ENCODE measurements around the gene MMGT1. TPM values are rescaled to one million over a fixed set of nuclear protein-coding genes. Genes with fewer than 3 reads are reported as not detected.

MMGT1 gene
- total RNA-seq, 5 donors from 2014 or later (not counting 1 experiment from before 2014, with no cell fraction given): 21.1 to 27.7 (median 23.5) TPM

GRCh38 chrX:135981668-135982067, 7.9 kb upstream of the MMGT1 start:
- DNase-seq: no peak
- no peaks in the 10 kb centered on the region for H3K27me3 ChIP-seq (replicated peaks in 1 of 2; ENCODE audit: control insufficient read depth in 2 of 2, extremely low read depth in 1 of 2, insufficient read depth in 2 of 2, low read length in 1 of 2)
- peaks cover 42 to 65% (median 50%) of the 10 kb centered on the region in 3 donors for H3K4me1 Mint-ChIP-seq
- H3K27me3 Mint-ChIP-seq: peaks cover 0 to 15% of the 10 kb centered on the region in 2 donors
- CTCF ChIA-PET: no interaction called here
- H3K9me3 ChIP-seq: no peaks in the 10 kb centered on the region
- H3K4me3 Mint-ChIP-seq: no peak overlapping the region
- H3K36me3 ChIP-seq (ENCODE audit: control insufficient read depth in 2 of 2, extremely low read depth in 1 of 2, insufficient read depth in 1 of 2, low read length in 1 of 2): no peaks in the 10 kb centered on the region
- H3K27ac ChIP-seq (ENCODE audit: low read length): no peak overlapping the region
- H3K36me3 Mint-ChIP-seq: no peaks in the 10 kb centered on the region
- POLR2A ChIA-PET: no interaction called here
- H3K4me3 ChIP-seq (ENCODE audit: control insufficient read depth in 1 of 2, extremely low read depth in 1 of 2, low read length in 1 of 2): no peak overlapping the region
- ATAC-seq (replicated peaks in 1 of 4): no peak
- peak overlapping the region; percentile 53 to 67 for H3K27ac Mint-ChIP-seq
- peaks cover 5 to 23% of the 10 kb centered on the region in 2 experiments for H3K4me1 ChIP-seq (ENCODE audit: control insufficient read depth in 1 of 2, extremely low read depth in 1 of 2, insufficient read depth in 2 of 2, low read length in 2 of 2)
- H3K9me3 Mint-ChIP-seq: no peaks in the 10 kb centered on the region

DNA sequence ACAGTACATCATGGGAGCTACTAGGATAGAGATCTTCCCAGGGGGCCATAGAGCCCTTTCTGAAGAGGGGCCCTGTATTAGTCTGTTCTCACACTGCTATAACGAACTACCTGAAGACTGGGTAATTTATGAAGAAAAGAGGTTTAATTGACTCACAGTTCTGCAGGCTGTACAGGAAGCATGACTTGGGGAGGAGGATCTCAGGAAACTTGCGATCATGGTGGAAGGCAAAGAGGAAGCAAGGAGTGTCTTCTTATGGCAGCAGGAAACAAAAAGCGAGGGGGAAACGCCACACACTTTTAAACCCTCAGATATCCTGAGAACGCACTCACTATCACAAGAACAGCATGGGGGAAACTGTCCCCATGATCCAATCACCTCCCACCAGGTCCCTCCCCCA, 7.2 kb upstream of the MMGT1 start:
- H3K4me1 Mint-ChIP-seq: peaks cover 42 to 60% (median 50%) of the 10 kb centered on the region in 3 donors
- no CpG with 5 or more reads among the region's 5 CpGs for WGBS (ENCODE audit: insufficient coverage)
- Histone ChIP-seq H3K4me3 (ENCODE audit: control insufficient read depth in 1 of 2, extremely low read depth in 1 of 2, low read length in 1 of 2) (no peak overlapping the region), H3K9me3 (no peaks in the 10 kb centered on the region), H3K4me1 (ENCODE audit: control insufficient read depth in 1 of 2, extremely low read depth in 1 of 2, insufficient read depth in 2 of 2, low read length in 2 of 2) (peaks cover 2 to 23% of the 10 kb centered on the region in 2 experiments), H3K36me3 (ENCODE audit: control insufficient read depth in 2 of 2, extremely low read depth in 1 of 2, insufficient read depth in 1 of 2, low read length in 1 of 2) (no peaks in the 10 kb centered on the region), H3K27me3 (replicated peaks in 1 of 2; ENCODE audit: control insufficient read depth in 2 of 2, extremely low read depth in 1 of 2, insufficient read depth in 2 of 2, low read length in 1 of 2) (no peaks in the 10 kb centered on the region), H3K27ac (ENCODE audit: low read length) (no peak overlapping the region)
- no peaks in the 10 kb centered on the region for H3K9me3 Mint-ChIP-seq
- ATAC-seq (replicated peaks in 1 of 4) (no peak), DNase-seq (no peak)
- H3K4me3 Mint-ChIP-seq: no peak overlapping the region
- ChIA-PET POLR2A (no interaction called here), CTCF (no interaction called here)
- peaks cover 0 to 15% of the 10 kb centered on the region in 2 donors for H3K27me3 Mint-ChIP-seq
- H3K27ac Mint-ChIP-seq: peak overlapping the region; percentile 34 to 67
- no peaks in the 10 kb centered on the region for H3K36me3 Mint-ChIP-seq

- Histone ChIP-seq H3K36me3 (ENCODE audit: control insufficient read depth in 2 of 2, extremely low read depth in 1 of 2, insufficient read depth in 1 of 2, low read length in 1 of 2) (no peaks in the 10 kb centered on the region), H3K4me1 (ENCODE audit: control insufficient read depth in 1 of 2, extremely low read depth in 1 of 2, insufficient read depth in 2 of 2, low read length in 2 of 2) (peaks cover 3 to 11% of the 10 kb centered on the region in 2 experiments), H3K9me3 (no peaks in the 10 kb centered on the region), H3K27me3 (replicated peaks in 1 of 2; ENCODE audit: control insufficient read depth in 2 of 2, extremely low read depth in 1 of 2, insufficient read depth in 2 of 2, low read length in 1 of 2) (no peaks in the 10 kb centered on the region), H3K4me3 (ENCODE audit: control insufficient read depth in 1 of 2, extremely low read depth in 1 of 2, low read length in 1 of 2) (no peak overlapping the region), H3K27ac (ENCODE audit: low read length) (peak overlapping the region; percentile 34)
- CTCF ChIA-PET: interaction anchor here in 1 of 2 donors (0.7 kb wide), 1 partner anchor 1185 kb away, joined by 6 read pairs; no protein-coding TSS in a partner anchor
- POLR2A ChIA-PET: interaction anchor here in 1 of 2 donors (0.5 to 0.7 kb wide), 3 partner anchors 893 to 959 kb away, joined by 3 read pairs; no protein-coding TSS in a partner anchor
- no CpG with 5 or more reads among the region's 4 CpGs for WGBS (ENCODE audit: insufficient coverage)
- peaks cover 39 to 51% (median 43%) of the 10 kb centered on the region in 3 donors for H3K4me1 Mint-ChIP-seq
- peaks cover 0 to 9% of the 10 kb centered on the region in 2 donors for H3K27me3 Mint-ChIP-seq
- no peaks in the 10 kb centered on the region for H3K36me3 Mint-ChIP-seq
- peak overlapping the region; percentile 18 to 76 for H3K27ac Mint-ChIP-seq
- no peaks in the 10 kb centered on the region for H3K9me3 Mint-ChIP-seq
- DNase-seq: no peak
- peak overlapping the region in 1 of 3 donors; percentile 9 for H3K4me3 Mint-ChIP-seq
- no peak for ATAC-seq (replicated peaks in 1 of 4)
Measured at GRCh38 chrX:135977611-135978010, 3.8 kb upstream of the MMGT1 start.

- H3K36me3 ChIP-seq (ENCODE audit: control insufficient read depth in 2 of 2, extremely low read depth in 1 of 2, insufficient read depth in 1 of 2, low read length in 1 of 2): no peaks in the 10 kb centered on the region
- H3K27me3 ChIP-seq (replicated peaks in 1 of 2; ENCODE audit: control insufficient read depth in 2 of 2, extremely low read depth in 1 of 2, insufficient read depth in 2 of 2, low read length in 1 of 2): no peaks in the 10 kb centered on the region
- H3K4me3 Mint-ChIP-seq: peak overlapping the region in 1 of 3 donors; percentile 67
- H3K4me3 ChIP-seq (ENCODE audit: control insufficient read depth in 1 of 2, extremely low read depth in 1 of 2, low read length in 1 of 2): no peak overlapping the region
- WGBS (ENCODE audit: insufficient coverage): no CpG with 5 or more reads among the region's 1 CpG
- peaks cover 4 to 11% of the 10 kb centered on the region in 2 experiments for H3K4me1 ChIP-seq (ENCODE audit: control insufficient read depth in 1 of 2, extremely low read depth in 1 of 2, insufficient read depth in 2 of 2, low read length in 2 of 2)
- no peaks in the 10 kb centered on the region for H3K36me3 Mint-ChIP-seq
- DNase-seq: no peak
- no peak for ATAC-seq (replicated peaks in 1 of 4)
- H3K9me3 Mint-ChIP-seq: no peaks in the 10 kb centered on the region
- peaks cover 33 to 45% (median 37%) of the 10 kb centered on the region in 3 donors for H3K4me1 Mint-ChIP-seq
- no peak overlapping the region for H3K27ac ChIP-seq (ENCODE audit: low read length)
- H3K27ac Mint-ChIP-seq: no peak overlapping the region
- H3K9me3 ChIP-seq: no peaks in the 10 kb centered on the region
- ChIA-PET CTCF (no interaction called here), POLR2A (no interaction called here)
- peaks cover 0 to 3% of the 10 kb centered on the region in 2 donors for H3K27me3 Mint-ChIP-seq
Measured at GRCh38 chrX:135975421-135975820, 1.6 kb upstream of the MMGT1 start.

DNA sequence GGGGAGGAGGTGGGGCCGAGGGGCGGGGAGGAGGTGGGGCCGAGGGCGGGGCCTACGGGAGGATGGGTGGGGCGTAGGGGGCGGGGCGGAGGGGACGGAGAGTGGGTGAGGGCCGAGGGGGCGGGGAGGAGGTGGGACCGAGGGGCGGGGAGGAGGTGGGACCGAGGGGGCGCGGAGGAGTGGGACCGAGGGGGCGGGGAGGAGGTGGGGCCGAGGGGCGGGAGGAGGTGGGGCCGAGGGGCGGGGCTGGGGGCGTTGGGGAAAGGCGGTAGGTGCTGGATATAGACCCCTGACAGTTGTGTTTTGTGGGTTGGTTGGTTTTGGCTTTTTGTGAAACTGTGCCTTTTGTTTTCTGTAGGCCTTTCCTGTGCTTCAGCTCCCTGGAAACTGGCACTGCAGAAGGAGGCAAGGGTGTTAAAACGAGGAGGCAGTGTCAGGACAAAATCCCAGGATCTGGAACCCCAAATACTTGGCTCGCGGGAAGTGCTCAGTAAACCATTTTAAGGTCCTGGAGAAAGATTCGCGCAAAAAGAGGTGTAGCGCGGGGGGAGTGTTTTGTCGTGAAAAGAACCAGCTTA, 580 bp upstream of the MMGT1 start:
- Mint-ChIP-seq H3K27ac (peak overlapping the region; percentile 84), H3K4me3 (peak overlapping the region; percentile 67 to 80 (median 76)), H3K9me3 (no peaks in the 10 kb centered on the region), H3K36me3 (no peaks in the 10 kb centered on the region), H3K27me3 (peaks cover 0 to 3% of the 10 kb centered on the region in 2 donors), H3K4me1 (peaks cover 33 to 46% (median 38%) of the 10 kb centered on the region in 3 donors)
- H3K36me3 ChIP-seq (ENCODE audit: control insufficient read depth in 2 of 2, extremely low read depth in 1 of 2, insufficient read depth in 1 of 2, low read length in 1 of 2): no peaks in the 10 kb centered on the region
- H3K27ac ChIP-seq (ENCODE audit: low read length): peak overlapping the region; percentile 36
- ATAC-seq (replicated peaks in 1 of 4) (peak; percentile 27 to 60 (median 40)), DNase-seq (peak in 27 of 35 experiments; percentile 2 to 81 (median 58))
- ChIA-PET CTCF (interaction anchor here (0.6 kb wide), 3 partner anchors 16 to 1509 kb away, joined by 3 to 6 read pairs (median 3); no protein-coding TSS in a partner anchor), POLR2A (interaction anchor here in 1 of 2 donors (0.9 kb wide), 1 partner anchor 10 kb away, joined by 5 read pairs; no protein-coding TSS in a partner anchor)
- no peaks in the 10 kb centered on the region for H3K9me3 ChIP-seq
- peaks cover 4 to 11% of the 10 kb centered on the region in 2 experiments for H3K4me1 ChIP-seq (ENCODE audit: control insufficient read depth in 1 of 2, extremely low read depth in 1 of 2, insufficient read depth in 2 of 2, low read length in 2 of 2)
- H3K27me3 ChIP-seq (replicated peaks in 1 of 2; ENCODE audit: control insufficient read depth in 2 of 2, extremely low read depth in 1 of 2, insufficient read depth in 2 of 2, low read length in 1 of 2): no peaks in the 10 kb centered on the region
- WGBS (ENCODE audit: insufficient coverage): no CpG with 5 or more reads among the region's 32 CpGs
- H3K4me3 ChIP-seq (ENCODE audit: control insufficient read depth in 1 of 2, extremely low read depth in 1 of 2, low read length in 1 of 2): peak overlapping the region; percentile 12 to 46

DNA sequence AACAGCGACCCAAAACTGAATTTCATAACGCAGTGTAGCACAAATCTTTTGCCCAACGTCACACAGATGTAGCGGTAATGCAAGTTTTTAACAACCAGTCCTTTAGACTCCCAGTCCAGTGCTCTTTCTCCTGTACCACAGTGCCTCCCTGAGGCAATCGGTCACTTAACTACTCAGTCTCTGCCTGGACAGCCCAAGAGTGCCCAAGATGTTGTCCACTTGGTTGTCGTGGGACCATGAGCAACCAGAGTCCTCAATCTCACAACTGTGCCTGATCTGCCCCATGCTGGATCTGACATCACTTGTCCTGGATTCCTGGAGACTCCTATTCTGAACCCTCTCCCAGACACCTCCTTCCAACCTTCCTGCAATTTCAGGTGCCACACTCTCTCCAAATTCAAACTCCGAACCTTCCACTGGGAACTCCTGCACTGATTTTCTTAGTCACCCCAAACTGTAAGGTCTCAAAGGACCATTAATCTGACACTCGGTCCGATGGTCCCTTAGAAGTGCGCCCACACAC, 702 bp downstream of the MMGT1 start:
- H3K27me3 ChIP-seq (replicated peaks in 1 of 2; ENCODE audit: control insufficient read depth in 2 of 2, extremely low read depth in 1 of 2, insufficient read depth in 2 of 2, low read length in 1 of 2): no peaks in the 10 kb centered on the region
- H3K4me1 Mint-ChIP-seq: peaks cover 33 to 45% (median 38%) of the 10 kb centered on the region in 3 donors
- H3K4me1 ChIP-seq (ENCODE audit: control insufficient read depth in 1 of 2, extremely low read depth in 1 of 2, insufficient read depth in 2 of 2, low read length in 2 of 2): peaks cover 4 to 11% of the 10 kb centered on the region in 2 experiments
- peak overlapping the region; percentile 78 to 94 for H3K4me3 ChIP-seq (ENCODE audit: control insufficient read depth in 1 of 2, extremely low read depth in 1 of 2, low read length in 1 of 2)
- no peaks in the 10 kb centered on the region for H3K9me3 Mint-ChIP-seq
- H3K27ac ChIP-seq (ENCODE audit: low read length): peak overlapping the region; percentile 92
- WGBS (ENCODE audit: insufficient coverage): 3% methylated on average over 8 of the region's 10 CpGs
- ChIA-PET CTCF (no interaction called here), POLR2A (interaction anchor here in 1 of 2 donors (0.9 kb wide), 1 partner anchor 11 kb away, joined by 5 read pairs; no protein-coding TSS in a partner anchor)
- DNase-seq (no peak), ATAC-seq (replicated peaks in 1 of 4) (peak in 1 of 4 experiments; percentile 9)
- H3K9me3 ChIP-seq: no peaks in the 10 kb centered on the region
- no peaks in the 10 kb centered on the region for H3K36me3 Mint-ChIP-seq
- peaks cover 0 to 3% of the 10 kb centered on the region in 2 donors for H3K27me3 Mint-ChIP-seq
- no peaks in the 10 kb centered on the region for H3K36me3 ChIP-seq (ENCODE audit: control insufficient read depth in 2 of 2, extremely low read depth in 1 of 2, insufficient read depth in 1 of 2, low read length in 1 of 2)
- peak overlapping the region; percentile 97 to 99 (median 97) for H3K4me3 Mint-ChIP-seq
- peak overlapping the region; percentile 96 to 97 for H3K27ac Mint-ChIP-seq
